Stimulated activated CD8-positive, alpha-beta memory T cell treated with anti-CD3 and anti-CD28 coated beads, Interleukin-7, amount 100 ng/mL, for 48 hours (primary cell): ENCODE measurements around the gene CELF2.

ENCODE experiments used
- DNase-seq, 2 donors: peaks; one replicate each; pipeline ENCODE4 v3.0.0-alpha.2; 2020; ENCODE audit warnings: low read depth in 1 of 2; ENCODE audit errors: extremely low read depth in 1 of 2

The CELF2 gene

DNA sequence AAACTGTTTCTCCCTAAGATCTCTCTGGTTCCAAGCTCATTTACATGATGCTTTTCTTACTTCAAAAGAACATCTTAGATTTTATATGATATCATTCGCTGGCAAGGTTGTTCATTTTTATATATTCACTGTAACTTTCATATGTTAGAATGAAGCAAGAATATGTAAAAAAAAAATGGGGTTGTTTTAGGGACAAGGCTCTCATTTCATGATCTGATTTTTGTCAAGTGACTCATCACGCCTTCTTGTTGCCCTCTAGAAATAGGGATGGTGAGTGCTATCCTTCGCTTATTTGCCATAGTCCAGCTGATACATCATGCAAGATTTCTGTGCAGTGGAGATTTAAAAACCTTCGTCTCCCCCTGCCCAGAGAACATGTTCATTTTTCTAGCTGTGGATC lies 14.0 kb upstream of the CELF2 start:
- no peak for DNase-seq

DNA sequence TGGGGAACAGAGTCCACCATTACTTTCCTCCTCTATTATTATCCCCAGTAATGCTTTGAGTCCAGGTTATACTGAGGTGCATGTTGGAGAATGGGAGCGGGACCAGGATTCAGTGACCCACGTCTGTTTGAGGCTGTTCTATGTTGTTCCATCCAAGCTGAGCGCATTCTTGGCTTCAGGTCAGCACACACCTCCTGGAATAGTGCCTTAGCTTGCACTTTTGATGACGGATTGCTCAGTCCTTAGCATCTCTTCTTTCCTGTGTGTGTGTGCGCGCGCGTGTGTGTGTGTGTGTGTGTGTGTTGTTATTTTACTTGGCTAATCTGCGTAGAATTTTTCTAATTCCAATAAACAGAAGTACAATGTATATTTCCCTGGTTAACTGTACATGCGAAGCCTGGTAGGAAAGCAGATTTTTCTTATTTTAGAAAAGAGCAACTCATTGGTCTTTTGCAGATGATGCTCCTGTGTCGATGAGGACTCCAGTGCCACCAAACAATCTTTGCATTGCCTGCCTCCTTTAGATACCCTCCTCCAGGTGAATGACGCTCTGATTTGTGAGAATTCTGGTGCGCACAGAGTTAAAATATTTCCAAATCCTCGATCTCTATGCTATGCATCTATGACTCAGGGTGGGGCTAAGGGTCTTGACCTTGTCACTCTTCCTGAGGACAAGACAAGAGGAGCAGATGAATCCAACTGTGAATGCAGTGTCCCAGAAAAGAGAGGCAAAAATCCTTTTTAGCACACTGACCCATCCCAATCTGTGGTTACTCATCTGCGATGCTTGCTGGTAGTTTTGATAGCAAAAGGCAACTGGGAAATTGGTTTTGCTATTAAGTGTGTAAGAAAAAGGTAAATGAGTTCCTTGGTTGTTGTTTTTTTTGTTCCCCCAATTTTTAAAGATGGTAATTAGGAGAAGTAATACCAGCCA lies 13.3 kb upstream of the CELF2 start:
- DNase-seq = no peak

DNA sequence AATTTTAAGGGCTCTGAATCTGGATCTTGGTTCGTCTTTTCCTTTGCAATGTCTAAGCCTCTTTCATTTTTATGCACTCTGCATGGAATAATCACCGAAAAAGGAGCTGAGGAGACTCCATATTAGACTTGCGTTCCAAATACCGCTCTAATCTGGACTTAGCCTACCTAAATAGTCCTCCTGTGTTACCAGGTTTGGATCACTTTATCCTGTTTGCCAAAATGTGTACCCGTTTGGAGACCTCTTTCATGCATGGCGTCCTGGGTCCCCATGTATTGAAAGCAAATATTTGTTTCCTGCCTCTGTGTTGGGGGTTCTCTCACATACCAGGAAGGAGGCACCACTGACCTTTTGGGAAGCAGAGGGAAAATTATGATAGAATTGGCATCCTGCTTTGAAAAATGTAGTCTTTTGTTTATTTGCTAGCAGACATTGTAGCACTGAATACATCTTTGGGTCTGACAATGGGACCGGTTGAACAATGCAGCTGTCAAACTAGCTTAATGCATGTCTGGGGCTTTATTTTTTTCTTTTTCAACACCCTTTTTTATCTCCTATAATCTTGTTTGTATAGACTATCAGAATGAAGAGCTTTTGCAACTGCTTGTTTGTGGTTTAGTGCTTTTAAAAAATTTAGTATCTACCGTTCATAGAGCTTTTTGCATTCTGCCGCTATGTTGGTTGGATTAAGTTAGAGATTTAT lies 11.8 kb upstream of the CELF2 start:
- DNase-seq = no peak

DNA sequence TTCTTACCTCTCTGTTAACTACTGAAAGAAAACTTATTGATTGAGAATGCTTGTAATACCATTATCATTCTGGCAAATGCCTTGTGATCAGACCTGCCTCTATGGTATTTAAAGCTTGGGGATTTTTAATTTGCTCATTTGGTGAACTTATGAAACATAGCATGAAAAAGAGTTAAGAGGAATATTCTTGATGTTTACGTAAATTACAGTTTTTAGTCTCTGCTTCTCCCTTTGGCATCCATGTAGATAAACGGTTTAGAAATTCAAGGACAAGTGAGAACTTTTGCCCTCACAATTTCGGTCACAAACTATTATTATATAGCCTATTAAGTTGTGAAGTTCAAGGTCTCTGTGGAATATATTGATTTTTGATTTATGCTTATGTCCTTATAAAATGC lies 11.2 kb upstream of the CELF2 start:
- DNase-seq = no peak

DNA sequence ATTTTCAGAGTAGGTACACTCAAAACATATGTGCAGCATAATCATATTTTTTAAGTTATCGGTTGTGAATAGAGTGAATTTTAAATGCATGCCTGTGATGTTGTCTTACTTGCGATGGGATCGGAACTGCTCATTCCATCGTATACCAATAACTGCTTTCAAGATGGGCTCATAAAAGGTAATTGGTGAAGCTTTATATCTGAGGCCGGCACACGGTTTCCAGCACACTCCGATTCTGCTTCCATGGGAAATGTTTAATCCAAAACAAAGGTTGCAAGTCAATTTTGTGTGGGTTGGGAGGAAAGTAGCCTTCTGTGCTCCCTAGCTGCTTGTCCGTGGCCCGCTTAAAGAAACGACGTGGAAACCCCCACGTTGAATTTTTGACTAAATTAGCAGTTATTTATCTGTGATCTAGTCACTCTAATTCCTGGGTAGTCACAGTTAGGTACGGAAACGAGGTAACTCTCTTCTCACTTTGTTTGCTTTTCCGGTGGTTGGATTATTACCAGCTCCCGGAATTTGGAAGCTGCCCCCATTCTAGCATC lies 10.1 kb upstream of the CELF2 start:
- DNase-seq = no peak

DNA sequence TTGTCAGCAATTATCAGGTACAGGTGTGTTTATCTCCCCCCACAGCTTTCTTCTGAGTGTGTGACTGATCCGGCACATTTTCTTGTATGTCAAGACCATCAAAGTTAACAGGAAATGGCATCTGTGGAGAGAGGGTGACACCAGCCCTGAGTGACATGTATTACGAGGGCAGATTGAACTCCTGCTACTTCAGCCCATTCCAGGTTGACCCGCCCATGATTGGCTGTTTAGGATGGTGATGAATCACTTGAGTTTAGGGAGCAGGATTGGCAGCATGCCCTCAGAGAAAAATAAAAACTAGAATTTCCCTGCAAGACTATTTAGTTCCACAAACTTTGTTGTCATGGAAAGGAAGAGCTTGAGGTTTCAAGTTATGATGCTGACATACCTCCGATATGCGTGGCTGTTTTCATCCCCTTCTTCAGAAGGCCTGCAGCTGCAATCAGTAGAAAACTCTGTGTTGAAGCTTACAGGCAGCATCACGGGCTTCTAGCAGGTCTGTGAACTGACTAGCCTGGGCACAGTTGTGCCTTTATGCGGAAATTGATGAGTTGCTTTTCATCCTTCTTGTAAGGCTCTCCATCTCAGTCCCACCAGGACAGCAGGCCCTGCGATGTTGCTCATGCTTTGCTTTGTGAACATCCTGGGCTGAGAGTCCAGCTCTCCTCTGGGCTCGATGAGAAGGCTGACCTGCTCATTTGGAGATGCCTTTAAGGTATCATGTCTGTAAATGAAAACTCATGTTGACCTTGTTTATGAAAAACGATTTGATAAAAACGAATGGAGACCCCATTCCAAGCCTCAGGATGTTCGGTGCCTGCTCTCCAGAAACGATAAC lies 8.0 kb upstream of the CELF2 start:
- no peak for DNase-seq

DNA sequence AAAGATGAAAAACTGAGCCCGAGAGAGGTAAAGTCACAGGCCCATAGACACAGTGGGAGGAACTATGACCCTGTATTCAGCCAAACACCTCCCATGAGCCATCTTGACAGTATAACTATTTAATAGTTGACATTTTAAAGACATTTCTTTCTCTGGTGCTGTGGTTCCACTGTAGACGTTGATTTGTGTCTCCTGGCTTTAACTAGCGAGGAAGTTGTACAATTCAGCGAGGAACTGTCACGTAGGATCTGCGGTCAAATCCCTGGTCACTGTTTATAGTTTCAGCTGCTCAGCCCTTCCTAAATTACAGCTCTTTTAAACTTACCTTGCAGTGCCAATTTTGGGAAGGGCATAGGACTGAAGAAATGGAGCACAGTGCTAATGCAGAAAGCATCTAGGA lies 7.1 kb upstream of the CELF2 start:
- DNase-seq = no peak

DNA sequence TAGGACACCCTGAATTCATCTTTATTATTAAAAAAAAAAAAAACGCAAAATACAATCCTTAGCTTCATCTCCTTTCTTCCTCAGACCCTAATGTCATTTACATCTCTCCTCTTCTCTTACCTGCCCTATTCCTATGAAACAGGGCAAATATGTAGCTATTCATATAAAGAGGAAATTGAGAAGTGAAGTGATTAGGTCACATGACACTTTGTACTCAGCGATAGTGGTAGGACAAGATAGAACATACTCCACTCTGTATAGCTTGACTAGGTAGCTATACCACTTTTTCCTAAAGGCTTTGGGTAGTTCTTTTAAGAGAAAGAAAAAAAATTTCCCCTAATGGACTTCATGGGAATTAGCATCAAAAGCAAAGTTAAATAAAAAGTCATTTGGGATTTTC lies 6.2 kb upstream of the CELF2 start:
- DNase-seq = no peak

DNA sequence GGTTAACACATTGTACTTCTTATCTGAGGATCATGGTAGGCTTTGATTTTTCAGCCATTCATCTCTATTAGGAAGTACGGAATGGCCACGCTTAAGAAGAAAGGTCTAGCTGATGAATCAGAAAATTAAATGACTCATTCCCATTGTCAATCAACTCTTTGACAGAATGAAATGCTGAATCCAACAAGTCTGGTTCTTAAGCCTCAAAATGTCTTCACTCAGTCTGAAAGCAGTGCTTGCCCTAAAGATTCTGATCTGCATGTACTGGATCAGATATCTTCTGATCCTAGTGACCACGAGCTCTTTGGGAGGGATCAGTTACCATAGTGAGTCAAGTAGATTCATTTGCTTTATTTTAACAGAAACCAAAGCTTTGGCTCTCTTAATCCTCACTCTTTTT lies 5.7 kb upstream of the CELF2 start:
- no peak for DNase-seq

DNA sequence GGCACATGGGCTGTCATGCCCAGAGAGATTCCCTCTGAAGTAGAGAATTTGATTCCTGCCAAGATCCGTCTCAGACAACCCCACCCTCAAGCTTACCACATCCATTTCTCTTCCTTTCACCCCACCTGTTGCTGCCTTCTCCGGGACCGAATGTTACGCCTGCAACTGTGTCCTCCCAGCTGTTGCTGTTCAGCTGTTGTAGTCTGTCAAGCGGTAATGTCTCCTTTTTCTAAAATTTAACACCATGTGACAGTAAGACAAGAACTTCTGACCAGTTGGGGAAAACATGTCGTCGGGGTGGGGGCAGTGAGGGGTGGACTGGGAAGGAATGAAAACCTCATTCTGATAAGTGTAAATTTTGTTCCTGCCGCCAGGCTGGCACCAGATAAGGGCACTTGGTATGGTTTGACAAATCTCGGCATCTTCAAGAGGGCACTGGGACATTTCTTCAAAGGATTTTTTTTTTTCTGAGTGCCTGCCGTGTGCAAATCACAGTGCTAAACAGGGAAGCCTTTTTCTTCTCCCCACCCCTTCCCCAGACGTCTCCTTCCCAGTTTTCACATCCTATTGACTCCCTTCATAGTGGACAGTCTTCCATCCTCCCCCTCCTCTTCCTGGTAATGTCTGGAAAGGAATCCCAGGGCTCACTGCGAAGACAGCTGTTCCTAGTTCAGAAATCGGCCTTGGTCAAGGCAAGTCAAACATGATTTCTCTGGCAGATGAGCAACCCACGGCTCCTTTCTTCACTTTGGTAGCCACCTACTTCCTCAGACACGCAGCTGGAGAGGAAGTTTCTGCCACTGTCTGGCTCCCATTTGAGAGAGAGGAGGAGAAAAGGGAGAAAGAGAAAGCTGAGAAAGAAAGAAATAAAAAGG lies 5.0 kb upstream of the CELF2 start:
- no peak for DNase-seq

DNA sequence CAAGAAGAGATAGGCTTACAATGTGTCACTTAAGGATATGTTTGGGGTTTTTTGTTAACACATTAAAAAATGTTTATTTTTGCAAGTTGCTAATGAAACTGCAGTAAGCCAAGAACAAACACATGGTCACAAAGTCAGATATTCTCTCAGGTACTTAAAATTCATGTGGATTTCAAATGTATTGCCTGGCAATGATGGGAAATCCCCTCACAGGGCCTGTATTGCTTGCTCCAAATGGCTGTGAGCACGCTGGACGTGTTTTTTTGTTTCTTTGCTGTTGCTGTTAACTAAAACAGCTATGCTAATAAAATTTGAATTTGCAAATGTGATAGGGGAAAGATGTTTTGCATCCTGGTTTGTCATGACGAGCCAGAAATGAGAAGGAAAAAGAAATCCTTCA lies 3.8 kb upstream of the CELF2 start:
- no peak for DNase-seq

DNA sequence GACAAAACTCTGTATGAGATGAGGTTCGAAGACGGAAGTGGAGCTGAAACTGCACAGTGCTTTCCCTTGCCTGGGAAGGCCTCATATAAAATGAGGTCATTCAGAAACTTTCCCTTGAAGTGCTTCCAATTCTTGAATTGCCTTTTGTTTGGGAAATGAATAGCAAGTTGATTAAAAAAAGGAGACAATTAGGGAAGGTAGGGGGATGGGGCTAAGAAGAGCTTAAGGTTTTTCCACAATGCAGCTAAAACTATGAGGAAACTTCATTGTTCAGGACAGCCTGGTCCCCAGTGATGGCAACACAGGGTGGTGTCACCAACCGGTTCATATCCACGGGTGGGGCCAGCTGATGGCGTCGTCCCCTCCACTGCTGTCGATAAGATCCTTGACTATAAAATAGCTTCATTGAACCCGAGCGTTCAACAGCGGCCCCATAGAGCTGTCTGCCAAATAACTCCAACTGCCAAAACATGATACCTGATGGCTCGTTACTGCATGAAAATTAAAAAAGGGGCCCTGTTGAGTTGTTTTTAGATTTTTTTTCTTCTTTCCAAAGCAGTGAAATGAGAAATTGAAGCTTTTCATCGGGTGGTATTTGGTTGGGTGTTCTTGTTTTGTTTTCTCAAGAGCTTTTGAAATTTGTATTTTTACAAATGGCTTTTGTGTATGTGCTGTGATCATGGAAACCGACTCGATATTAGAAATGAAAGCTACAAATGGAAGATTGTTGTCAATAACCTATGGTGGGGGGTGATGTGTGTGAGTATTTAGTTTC lies 2.8 kb upstream of the CELF2 start:
- DNase-seq = no peak

DNA sequence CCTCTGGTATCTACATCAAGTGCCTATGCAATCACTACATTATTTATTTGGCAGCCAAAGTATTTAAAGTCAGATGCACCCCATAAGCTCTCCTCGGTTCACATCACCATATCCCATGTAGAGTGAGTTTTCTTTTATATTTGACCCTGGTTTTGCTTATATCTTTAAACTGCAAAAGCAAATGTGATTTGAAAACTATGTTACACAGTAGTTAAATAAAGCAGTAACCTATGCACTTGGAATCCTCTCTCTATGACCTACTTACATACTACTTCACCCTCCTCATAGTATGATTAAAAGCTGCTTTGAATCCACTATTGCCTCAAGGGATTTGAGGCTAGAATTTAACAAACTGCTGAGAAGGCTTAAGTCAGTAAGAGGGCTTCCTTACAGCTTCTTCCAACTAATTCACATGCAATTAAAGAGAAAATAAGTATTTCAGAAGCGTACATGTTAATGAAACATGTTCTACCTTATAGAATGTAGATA lies 2.2 kb upstream of the CELF2 start:
- DNase-seq = no peak

DNA sequence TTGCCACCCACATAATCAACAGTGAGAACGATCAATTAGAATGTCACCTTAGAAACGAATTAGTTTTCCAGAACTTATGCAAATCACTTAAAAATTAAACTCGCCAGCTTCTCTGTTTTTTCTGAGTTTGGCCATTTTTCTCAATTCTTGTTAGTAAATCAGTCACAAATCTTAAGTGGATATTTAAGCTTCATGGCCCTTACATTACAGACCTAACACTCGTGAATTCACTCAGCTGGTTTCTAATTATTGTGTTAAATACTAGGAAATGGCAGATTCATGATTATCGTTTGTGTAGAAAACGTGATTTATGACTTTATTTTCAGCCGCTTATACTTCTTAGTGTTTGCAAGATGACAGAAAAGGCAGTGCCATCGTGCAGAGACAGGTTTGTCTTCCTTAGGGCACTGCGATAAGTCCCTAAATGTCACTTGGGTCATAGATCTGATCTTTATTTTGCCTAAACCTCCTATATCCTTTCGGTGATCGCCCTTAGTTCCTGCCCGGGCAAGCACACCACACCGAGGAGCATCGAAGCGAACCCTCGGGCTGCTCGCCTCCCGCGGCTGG lies 587 bp upstream of the CELF2 start:
- no peak for DNase-seq

DNA sequence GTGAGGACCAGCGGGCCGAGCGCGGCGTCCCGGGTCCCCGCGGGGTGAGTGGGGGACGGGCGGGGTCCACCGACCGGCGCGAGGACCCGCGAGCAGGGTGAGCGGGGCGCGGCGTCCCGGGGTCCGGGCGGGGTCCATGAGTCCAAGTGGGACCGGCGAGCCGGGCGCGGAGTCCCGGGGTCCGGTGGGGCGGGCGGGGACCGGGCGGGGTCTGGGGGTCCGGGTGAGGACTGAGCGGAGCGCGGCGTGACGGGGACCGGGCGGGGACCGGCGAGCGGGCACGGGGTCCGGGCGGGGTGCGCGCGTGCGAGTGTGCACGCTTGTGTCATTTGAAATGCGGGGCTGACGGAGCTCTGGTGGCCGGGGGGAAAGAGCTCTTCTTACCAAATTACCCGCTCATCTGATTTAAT lies 765 bp downstream of the CELF2 start:
- DNase-seq = no peak

DNA sequence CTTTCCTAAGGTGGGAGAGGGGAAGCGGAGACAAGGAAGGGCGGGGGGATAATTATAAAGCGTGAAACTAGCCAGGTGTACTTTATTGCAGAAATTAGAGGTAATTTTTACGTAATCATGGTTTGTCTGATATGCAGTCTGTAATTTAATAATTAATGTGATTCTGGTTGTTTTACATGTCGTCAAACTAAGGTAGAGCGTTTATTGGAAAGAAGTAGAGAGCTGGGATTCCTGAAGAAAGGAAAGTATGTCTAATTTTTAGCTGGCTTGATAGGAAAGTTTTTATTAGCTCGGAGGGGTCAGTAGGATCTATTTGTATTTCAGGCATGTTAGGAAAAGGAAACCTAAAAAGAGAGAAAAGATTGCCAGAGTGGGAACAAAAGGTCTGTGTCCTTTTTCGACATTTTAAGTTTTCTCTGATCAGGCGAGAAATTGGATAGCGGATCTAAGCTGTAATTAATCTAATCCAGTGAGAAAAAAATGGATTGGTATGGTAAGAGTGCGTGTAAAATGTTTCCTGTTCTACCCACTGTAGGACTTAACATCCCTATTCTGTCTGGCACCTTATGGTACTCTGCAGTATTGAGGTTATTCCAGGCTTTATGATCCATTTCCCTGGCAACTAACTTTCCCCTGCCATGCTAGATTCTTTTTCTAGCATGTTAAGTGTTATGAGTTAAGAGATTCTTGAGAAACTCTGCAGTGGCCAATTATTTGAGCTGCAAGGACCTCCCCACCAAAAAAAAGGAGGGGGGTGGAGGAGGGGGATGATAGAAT lies 1.4 kb downstream of the CELF2 start:
- no peak for DNase-seq

DNA sequence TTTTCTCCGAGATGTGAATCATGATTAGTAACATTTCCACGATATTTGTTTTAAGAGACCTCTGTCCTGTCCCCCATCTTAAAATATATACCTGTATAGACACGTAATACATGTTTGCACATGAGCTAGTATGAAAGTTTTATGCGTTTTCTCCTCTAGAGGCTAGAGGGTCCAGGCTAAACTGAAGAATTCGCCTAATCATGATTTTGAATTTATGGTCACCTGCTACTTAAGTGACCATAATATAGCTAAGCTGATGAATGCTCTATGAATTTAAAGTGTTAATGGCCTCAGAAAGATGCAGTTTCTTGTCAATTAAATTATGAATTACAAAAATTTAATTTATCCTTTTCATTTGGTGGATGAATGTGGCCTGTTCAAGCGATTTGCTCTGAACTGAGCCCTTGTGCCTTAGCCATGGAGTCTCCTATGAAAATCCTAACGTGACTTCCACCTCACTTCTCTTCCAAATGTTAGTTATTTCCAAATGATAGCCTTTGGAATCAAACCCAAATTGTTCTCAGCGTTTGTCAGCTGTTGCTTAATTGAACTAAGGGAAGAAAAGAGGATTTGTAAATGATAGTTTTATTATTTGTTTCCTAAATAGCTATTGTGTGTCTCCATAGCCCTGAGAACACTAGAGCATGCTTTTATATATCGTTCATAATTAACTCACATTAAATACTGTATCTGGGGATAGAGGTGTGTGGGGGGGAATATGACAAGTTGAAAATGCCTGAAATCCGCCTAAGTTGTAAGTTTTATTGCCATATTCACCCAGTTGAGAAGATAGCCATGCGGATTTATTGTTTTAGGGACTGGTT lies 2.3 kb downstream of the CELF2 start:
- DNase-seq = no peak
